Cardiac fibroblast (primary cell): ENCODE results near the gene HTR1B.

Experiments used
- DNase-seq, 2 donors: peaks; one replicate each; pipeline versions ENCODE4 v3.0.0 to v3.0.0-alpha.2; 2010; ENCODE audit warnings: low read depth in 2 of 2
- H3K4me3 ChIP-seq, 2 donors: replicated peaks in 1 of 2; 1 replicate in 1 of 2; 2 replicates in 1 of 2; pipeline ENCODE4 v1.5.1; 2011; ENCODE audit warnings: low read depth in 2 of 2, low read length in 2 of 2, mild to moderate bottlenecking in 2 of 2, moderate library complexity in 1 of 2
- TF ChIP-seq, protein P1 (sequence below): IDR thresholded peaks from one replicate; pipeline ENCODE4 v1.5.1; 2011; ENCODE audit warnings: low read depth, mild to moderate bottlenecking, low read length, inconsistent platforms

The HTR1B gene

DNA sequence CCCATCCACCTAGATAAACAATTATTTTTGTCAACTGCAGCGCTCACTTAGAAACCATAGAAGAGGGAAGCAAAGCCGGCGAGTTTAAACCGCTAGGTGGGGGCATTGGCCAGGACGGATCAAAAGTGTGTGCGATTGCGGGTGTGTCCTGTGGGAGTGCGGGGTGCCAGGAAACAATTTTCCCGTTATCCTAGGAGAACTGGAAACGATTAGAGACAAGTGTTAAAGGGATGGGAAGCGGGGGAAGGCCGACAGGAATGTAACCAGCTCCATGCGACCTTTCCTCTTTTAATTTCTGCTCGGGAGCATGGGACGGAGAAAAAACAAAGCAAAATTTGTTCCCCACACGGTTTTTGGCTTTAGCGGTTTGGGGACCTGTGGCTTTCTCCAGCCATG, 2.8 kb upstream of the HTR1B start:
- TF ChIP-seq, protein P1, sequence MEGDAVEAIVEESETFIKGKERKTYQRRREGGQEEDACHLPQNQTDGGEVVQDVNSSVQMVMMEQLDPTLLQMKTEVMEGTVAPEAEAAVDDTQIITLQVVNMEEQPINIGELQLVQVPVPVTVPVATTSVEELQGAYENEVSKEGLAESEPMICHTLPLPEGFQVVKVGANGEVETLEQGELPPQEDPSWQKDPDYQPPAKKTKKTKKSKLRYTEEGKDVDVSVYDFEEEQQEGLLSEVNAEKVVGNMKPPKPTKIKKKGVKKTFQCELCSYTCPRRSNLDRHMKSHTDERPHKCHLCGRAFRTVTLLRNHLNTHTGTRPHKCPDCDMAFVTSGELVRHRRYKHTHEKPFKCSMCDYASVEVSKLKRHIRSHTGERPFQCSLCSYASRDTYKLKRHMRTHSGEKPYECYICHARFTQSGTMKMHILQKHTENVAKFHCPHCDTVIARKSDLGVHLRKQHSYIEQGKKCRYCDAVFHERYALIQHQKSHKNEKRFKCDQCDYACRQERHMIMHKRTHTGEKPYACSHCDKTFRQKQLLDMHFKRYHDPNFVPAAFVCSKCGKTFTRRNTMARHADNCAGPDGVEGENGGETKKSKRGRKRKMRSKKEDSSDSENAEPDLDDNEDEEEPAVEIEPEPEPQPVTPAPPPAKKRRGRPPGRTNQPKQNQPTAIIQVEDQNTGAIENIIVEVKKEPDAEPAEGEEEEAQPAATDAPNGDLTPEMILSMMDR, result peak; percentile 79
- H3K4me3 ChIP-seq, result peak overlapping the region; percentile 54 to 56
- DNase-seq, result peak; percentile 80 to 81

DNA sequence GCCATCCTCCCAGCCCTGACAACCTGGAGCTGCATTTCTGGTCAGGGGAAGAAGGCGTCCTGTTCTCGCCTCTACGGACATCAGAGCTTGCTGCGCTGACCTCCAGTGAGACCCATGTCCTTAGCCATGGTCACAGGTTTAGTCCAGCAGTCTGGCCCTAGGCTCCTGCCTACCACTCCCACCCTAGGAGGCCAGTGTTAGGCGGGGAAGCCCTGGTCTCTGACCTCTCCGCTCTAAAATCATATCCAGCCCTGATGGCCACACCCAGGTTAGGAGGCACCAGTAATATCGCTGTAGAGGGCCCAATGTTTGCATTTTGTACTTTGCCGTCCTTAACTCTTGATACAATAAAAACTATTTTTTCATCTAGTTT, 1.2 kb upstream of the HTR1B start:
- H3K4me3 ChIP-seq, result peak overlapping the region; percentile 52 to 64
- TF ChIP-seq, protein P1, result no peak
- no peak for DNase-seq

DNA sequence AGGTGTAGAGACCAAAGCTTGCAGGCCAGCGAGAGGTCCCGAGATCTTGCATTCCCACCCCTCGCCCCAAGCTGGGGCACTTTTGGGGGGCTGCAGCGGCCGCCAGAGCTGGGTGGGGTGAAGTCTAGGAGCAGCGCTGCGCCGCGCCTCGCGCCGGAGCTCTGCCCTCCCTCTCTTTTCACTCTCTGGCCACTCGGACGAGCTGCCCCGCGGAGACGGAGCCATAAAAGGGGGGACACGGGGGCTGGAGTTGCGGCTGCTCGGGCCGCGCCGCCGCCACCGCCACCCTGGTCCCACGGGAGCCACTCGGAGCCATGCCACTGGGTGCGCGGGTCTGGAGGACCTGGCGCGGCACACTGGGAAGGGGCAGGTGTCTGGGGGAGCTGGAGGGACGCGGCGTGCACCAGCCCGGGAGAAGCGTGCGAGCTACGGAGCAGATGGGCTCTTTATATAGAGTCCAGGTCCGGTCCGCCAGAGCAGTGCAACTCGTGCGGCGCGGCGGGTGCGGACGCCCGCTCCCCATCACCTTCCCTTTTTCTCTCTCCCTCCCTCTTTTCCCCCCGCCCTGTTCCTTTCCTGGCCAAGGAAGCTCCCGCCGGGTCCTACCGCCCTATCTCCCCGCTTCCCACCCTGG, 687 bp upstream of the HTR1B start:
- TF ChIP-seq, protein P1, result no peak
- peak overlapping the region; percentile 52 to 64 for H3K4me3 ChIP-seq
- DNase-seq, result peak in 1 of 2 donors; percentile 29

DNA sequence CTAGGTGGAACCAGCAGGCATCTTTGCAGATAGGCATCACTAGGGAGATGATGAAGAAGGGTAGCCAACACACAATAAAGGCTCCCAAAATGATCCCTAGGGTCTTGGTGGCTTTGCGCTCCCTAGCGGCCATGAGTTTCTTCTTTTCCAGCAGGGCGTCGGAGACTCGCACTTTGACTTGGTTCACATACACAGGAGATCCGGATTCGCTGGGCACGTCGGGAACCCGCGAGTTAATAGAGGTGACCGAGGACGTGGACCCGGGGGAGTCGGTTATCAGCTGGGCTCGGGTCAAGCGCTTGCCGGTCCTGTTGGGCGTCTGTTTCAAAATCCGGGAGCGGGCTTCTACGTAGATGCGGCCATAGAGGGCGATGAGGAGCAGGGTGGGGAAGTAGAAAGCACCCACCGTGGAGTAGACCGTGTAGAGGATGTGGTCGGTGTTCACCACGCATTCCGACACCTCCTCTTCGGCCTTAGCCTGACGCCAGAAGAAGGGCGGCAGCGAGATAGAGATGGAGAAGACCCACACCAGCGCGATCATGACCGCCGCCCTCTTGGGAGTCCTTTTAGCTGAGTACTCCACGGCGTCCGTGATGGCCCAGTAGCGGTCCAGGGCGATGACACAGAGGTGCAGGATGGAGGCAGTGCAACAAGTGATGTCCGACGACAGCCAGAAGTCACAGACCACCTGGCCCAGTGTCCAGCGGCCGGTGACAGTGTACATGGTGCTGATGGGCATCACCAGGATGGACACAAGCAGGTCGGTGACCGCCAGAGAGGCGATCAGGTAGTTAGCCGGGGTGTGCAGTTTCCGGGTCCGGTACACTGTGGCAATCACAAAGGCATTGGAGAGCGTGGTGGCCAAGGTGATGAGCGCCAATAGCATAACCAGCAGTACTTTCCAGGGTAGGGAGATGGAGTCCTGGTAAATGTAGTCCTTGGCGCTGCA, 658 bp downstream of the HTR1B start:
- peak overlapping the region; percentile 52 to 64 for H3K4me3 ChIP-seq
- DNase-seq, result peak in 1 of 2 donors; percentile 62
- TF ChIP-seq, protein P1, result peak; percentile 25

DNA sequence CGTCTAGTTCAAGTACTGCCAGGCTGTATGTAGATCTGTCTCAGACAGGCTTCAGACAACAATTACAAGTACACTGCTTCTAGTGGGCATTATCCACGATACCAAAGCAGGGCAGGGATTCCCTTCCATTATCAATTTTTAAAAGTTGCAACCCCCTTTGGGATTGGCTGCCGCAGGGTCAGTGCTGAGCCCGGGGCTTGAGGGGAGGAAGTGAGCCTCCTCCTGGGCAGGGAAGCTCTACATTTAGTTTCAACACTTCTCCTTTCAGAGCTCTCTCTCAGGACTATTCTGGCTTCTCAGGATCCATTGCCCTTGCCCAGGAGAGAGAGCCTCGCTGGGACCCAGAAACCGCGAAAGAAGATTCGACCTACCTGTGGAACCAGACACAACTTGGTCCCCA, 1.5 kb downstream of the HTR1B start:
- peak overlapping the region in 1 of 2 donors; percentile 64 for H3K4me3 ChIP-seq
- TF ChIP-seq, protein P1, result no peak
- DNase-seq, result no peak

DNA sequence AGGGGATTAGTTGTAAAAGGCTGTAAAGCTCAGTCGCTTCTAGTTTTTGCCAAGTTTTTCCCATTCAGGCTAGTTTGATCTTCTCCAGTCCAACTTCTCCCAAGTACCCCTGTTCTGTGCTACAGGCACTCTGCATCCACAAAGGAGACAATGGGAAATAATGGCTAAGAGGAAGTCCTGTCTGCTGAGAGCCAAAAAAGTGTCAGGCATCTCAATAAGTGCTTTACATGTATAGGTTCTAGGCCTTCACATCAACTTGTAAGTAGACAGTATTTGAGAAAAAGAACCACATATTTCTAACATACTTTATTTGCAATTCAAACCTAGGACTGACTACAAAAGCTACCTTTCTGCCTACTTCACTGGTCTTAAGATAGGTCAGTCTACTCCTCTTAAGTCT, 4.9 kb downstream of the HTR1B start:
- TF ChIP-seq, protein P1, result no peak
- DNase-seq, result no peak
- no peak overlapping the region for H3K4me3 ChIP-seq
